ENCODE measurements around the gene CCDC3.

DNA sequence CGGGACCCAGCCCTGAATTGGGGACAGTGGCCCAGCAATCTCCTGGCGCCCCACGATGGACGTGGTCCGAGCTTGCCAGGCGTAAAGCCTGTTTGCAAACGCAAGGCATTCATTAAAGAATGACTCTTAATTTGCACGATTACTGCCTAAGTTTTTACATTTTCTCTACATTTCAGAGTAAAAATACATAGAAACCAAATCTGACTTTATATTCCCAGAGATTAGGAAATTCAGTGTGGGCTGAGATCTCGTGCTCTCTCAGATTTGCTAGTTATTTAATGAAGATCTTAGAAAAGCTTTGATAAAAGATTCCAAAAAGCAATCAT is 337 bp upstream of the CCDC3 start:
- TF ChIP-seq, protein P1, sequence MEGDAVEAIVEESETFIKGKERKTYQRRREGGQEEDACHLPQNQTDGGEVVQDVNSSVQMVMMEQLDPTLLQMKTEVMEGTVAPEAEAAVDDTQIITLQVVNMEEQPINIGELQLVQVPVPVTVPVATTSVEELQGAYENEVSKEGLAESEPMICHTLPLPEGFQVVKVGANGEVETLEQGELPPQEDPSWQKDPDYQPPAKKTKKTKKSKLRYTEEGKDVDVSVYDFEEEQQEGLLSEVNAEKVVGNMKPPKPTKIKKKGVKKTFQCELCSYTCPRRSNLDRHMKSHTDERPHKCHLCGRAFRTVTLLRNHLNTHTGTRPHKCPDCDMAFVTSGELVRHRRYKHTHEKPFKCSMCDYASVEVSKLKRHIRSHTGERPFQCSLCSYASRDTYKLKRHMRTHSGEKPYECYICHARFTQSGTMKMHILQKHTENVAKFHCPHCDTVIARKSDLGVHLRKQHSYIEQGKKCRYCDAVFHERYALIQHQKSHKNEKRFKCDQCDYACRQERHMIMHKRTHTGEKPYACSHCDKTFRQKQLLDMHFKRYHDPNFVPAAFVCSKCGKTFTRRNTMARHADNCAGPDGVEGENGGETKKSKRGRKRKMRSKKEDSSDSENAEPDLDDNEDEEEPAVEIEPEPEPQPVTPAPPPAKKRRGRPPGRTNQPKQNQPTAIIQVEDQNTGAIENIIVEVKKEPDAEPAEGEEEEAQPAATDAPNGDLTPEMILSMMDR (conservative IDR thresholded peaks at IDR 0.05; ENCODE audit: low read depth, low read length), result no peak
- TF ChIP-seq CHD1 (IDR thresholded peaks at IDR 0.05; ENCODE audit: low read depth, low read length) (no peak), RAD21 (IDR thresholded peaks at IDR 0.05; ENCODE audit: low read length) (no peak), POLR2A (IDR thresholded peaks at IDR 0.05; ENCODE audit: low read depth, low read length) (no peak), NFE2L2 (IDR thresholded peaks at IDR 0.05; ENCODE audit: low read depth, low read length) (no peak), SMC3 (IDR thresholded peaks at IDR 0.05; ENCODE audit: low read depth, low read length) (no peak), MXI1 (IDR thresholded peaks at IDR 0.05; ENCODE audit: borderline replicate concordance, low read depth, low read length) (no peak)
